Progenitor cell of endocrine pancreas (in vitro differentiated cells): ENCODE results near the gene LONP2. TPM values are rescaled to one million over a fixed set of nuclear protein-coding genes. Genes with fewer than 3 reads are reported as not detected.
A peak's percentile ranks its signal among the peaks of the same experiment; 100 is the strongest.

Source experiments
- DNase-seq: peaks from one replicate; pipeline ENCODE4 v3.0.0; 2021; ENCODE audit warnings: low spot score; ENCODE audit not compliant: unreplicated experiment
- H3K27ac Mint-ChIP-seq: 2 replicates; pipeline ENCODE4 v1.8.0; 2021; ENCODE audit warnings: mild to moderate bottlenecking, moderate library complexity, mixed read lengths
- H3K27me3 Mint-ChIP-seq: 2 replicates; pipeline ENCODE4 v1.8.0; 2021; ENCODE audit warnings: mixed read lengths
- H3K36me3 Mint-ChIP-seq: 2 replicates; pipeline ENCODE4 v1.8.0; 2022; ENCODE audit warnings: mixed read lengths; ENCODE audit not compliant: insufficient read depth
- H3K4me1 Mint-ChIP-seq: 2 replicates; pipeline ENCODE4 v1.8.0; 2021; ENCODE audit warnings: low read depth, mixed read lengths
- H3K4me3 Mint-ChIP-seq: 2 replicates; pipeline ENCODE4 v1.8.0; 2021; ENCODE audit warnings: low read depth, mild to moderate bottlenecking, moderate library complexity, mixed read lengths
- H3K9me3 Mint-ChIP-seq: 2 replicates; pipeline ENCODE4 v1.8.0; 2021; ENCODE audit warnings: low read depth, mixed read lengths
- total RNA-seq: library from RNA; stranded (reverse); gene quantifications from 2 replicates; pipeline ENCODE4 v1.2.1, GENCODE V29; 2021
- TF ChIP-seq, protein P1 (sequence below): fragments of 200-600 bp; sonication (generic); IDR thresholded peaks from one replicate; pipeline ENCODE4 v1.5.0; 2021; ENCODE audit warnings: antibody characterized with exemption, mild to moderate bottlenecking; ENCODE audit not compliant: unreplicated experiment

LONP2 gene
- total RNA-seq, 1 donor from 2014 or later, result 66.4 TPM

DNA sequence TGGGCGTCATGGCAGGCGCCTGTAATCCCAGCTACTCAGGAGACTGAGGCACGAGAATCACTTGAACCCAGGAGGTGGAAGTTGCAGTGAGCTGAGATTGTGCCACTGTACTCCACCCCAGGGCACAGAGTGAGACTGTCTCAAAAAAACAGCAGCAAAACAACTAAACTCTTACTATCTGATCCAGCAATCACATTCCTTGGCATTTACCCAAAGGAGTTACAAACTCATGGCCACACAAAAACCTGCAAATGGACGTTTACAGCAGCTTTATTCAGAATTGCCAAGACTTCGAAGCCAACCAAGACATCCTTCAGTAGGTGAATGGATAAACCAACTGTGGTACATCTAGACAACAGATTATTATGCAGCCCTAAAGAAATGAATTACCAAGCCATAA lies 137.1 kb downstream of the LONP2 start:
- no peaks in the 10 kb centered on the region for H3K27me3 Mint-ChIP-seq
- H3K4me3 Mint-ChIP-seq, result no peak overlapping the region
- no peak overlapping the region for H3K27ac Mint-ChIP-seq
- peaks cover 6% of the 10 kb centered on the region for H3K36me3 Mint-ChIP-seq
- TF ChIP-seq, protein P1, sequence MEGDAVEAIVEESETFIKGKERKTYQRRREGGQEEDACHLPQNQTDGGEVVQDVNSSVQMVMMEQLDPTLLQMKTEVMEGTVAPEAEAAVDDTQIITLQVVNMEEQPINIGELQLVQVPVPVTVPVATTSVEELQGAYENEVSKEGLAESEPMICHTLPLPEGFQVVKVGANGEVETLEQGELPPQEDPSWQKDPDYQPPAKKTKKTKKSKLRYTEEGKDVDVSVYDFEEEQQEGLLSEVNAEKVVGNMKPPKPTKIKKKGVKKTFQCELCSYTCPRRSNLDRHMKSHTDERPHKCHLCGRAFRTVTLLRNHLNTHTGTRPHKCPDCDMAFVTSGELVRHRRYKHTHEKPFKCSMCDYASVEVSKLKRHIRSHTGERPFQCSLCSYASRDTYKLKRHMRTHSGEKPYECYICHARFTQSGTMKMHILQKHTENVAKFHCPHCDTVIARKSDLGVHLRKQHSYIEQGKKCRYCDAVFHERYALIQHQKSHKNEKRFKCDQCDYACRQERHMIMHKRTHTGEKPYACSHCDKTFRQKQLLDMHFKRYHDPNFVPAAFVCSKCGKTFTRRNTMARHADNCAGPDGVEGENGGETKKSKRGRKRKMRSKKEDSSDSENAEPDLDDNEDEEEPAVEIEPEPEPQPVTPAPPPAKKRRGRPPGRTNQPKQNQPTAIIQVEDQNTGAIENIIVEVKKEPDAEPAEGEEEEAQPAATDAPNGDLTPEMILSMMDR, result no peak
- no peak for DNase-seq
- H3K4me1 Mint-ChIP-seq, result peaks cover 27% of the 10 kb centered on the region
- H3K9me3 Mint-ChIP-seq, result peaks cover 3% of the 10 kb centered on the region

DNA sequence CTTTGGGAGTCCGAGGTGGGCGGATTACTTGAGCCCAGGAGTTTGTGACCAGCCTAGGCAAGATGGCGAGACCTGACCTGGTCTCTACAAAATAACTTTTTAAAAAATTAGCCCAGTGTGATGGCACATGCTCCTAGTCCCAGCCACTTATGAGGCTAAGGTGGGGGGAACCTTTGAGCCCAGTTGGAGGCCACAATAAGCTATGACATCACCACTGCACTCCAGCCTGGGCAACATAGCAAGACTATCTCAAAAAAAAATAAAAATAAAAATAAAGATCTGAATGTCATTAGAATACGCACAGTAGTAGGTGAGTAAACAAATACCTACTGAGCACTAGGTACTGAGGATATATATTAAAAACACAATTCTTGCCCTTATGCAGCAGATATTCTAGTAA lies 138.0 kb downstream of the LONP2 start:
- Mint-ChIP-seq H3K27me3 (no peaks in the 10 kb centered on the region), H3K36me3 (peaks cover 6% of the 10 kb centered on the region), H3K27ac (peak overlapping the region; percentile 45), H3K9me3 (peaks cover 3% of the 10 kb centered on the region), H3K4me3 (peak overlapping the region; percentile 40), H3K4me1 (peaks cover 25% of the 10 kb centered on the region)
- no peak for DNase-seq
- TF ChIP-seq, protein P1, result no peak

DNA sequence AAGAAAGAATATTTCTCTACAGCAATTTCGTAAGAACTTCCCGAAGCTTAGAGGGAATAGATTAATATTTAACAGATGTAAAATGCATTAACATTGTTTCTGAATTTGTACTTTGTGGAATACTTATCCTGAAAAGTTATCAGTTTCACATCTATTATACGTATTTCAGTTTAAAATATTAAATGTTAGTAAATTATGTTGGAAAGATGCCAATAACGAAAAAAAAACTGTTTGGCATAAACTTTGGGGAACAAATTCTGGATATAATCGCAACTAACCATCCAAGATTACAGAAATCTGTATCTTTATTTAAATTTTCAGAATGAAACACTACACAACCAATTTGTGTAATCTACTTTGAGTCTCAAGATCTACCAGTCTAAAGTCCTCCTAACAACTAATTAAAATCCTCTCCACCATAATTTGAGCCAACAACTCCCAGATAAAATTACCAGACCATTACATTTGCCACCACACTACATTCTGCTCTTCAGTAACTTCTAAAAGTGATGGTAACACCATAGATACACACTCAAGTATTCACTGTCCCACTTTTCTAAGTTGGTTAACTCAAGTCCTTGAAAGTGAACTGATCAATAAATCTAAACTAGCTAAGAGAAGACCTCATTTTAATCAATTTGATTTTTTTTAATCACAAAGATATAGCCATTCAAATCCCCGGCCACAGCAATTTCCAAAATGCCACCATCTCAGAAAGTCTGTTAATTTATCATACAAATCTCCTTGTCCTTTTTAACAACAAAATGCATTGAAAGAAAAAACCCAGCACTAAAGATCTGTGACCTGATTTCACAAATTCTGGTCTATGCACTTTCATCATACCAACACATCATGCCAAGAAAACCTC lies 139.1 kb downstream of the LONP2 start:
- peaks cover 25% of the 10 kb centered on the region for H3K4me1 Mint-ChIP-seq
- H3K36me3 Mint-ChIP-seq, result peaks cover 6% of the 10 kb centered on the region
- peaks cover 3% of the 10 kb centered on the region for H3K9me3 Mint-ChIP-seq
- peak overlapping the region; percentile 97 for H3K4me3 Mint-ChIP-seq
- peak overlapping the region; percentile 100 for H3K27ac Mint-ChIP-seq
- no peak for DNase-seq
- TF ChIP-seq, protein P1, result no peak
- no peaks in the 10 kb centered on the region for H3K27me3 Mint-ChIP-seq

DNA sequence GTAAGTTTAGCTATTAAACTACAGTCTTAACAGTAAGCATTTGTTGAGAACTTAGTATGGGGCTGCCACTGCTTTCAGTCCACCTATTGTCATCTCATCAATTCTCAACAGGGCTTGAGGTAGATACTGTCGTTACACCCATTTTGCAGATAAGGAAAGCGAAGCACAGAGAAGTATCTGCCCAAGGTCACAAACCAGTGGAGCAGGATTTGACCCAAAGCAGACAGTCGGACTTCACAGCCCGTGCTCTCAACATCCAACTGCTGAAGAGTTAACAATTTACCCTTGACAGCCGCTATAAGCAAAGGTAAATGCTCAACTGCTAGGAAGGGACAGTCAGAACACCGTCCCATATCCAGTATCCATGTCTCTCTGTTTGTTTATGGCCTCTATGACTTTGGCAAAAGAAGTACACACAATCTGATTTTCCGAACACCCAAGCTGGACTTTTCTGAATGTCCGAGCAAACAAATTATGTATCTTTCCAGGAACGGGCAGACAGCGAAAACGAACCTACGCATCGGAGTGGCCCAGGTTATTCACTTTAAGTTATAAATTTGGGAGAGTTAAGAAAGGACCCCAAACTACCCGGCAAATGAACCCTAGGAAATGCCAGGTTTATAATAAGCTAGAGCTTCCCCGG lies 139.9 kb downstream of the LONP2 start:
- Mint-ChIP-seq H3K4me1 (peaks cover 19% of the 10 kb centered on the region), H3K4me3 (peak overlapping the region; percentile 97), H3K9me3 (peaks cover 3% of the 10 kb centered on the region), H3K27me3 (no peaks in the 10 kb centered on the region), H3K36me3 (peaks cover 6% of the 10 kb centered on the region), H3K27ac (peak overlapping the region; percentile 100)
- no peak for DNase-seq
- TF ChIP-seq, protein P1, result no peak

DNA sequence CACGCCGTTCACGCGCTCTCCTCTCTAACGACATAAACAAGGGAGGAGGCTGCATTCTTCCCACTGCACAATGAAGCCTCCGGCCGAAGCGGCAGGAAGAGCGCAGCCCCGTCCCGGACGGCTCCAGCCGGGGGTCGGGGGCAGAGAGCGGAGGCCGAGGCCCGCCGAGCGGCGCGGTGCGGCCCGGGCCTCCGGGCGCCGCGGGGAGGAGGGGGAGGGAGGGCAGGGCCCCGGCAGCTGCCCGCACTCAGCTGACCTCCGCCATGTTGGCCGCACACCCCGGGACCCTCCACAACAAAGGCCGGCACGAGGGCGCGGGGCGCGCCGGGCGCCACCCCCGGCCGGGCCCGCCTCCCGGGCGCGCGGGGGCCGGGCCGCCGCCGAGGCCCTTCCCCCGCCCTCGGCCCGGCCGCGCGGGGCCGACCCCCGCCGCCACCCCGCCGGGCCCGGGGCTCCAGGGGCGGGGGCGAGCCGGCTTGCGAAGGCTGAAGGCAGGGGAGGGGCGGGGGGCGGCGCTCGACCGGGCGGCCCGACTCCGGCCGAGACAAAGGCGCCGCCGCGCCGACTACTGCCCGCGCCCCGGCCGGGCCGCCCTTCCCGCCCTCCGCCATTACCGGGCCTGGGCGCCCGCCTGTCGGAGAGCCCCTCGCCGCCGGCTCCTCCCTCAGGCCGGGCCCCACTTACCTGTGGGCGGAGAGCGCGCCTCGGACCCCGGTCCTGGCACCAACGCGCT lies 140.6 kb downstream of the LONP2 start:
- TF ChIP-seq, protein P1, result no peak
- peak overlapping the region; percentile 100 for H3K27ac Mint-ChIP-seq
- H3K27me3 Mint-ChIP-seq, result no peaks in the 10 kb centered on the region
- H3K36me3 Mint-ChIP-seq, result peaks cover 6% of the 10 kb centered on the region
- H3K4me1 Mint-ChIP-seq, result peaks cover 13% of the 10 kb centered on the region
- peaks cover 3% of the 10 kb centered on the region for H3K9me3 Mint-ChIP-seq
- peak overlapping the region; percentile 97 for H3K4me3 Mint-ChIP-seq
- DNase-seq, result peak; percentile 64
